Naive B cell (primary cell): ENCODE measurements around the gene C1orf159. TPM values are rescaled to one million over a fixed set of nuclear protein-coding genes. Genes with fewer than 3 reads are reported as not detected.

Experiments
- ATAC-seq, 2 donors: fragments of 150-1000 bp; cut with Tn5 transposase; 2 replicates each; pipeline ENCODE4 v1.10.0; 2021; ENCODE audit warnings: low read depth in 2 of 2, mild to moderate bottlenecking in 2 of 2, moderate library complexity in 2 of 2
- DNase-seq: peaks from one replicate; pipeline ENCODE4 v3.0.0; 2022
- H3K27ac Mint-ChIP-seq, 6 donors: one replicate each; pipeline ENCODE4 v1.8.0; 2020 to 2022; ENCODE audit warnings: mild to moderate bottlenecking in 6 of 6, mixed read lengths in 6 of 6, moderate library complexity in 5 of 6, inconsistent platforms in 2 of 6
- H3K27me3 Mint-ChIP-seq, 3 donors: one replicate each; pipeline ENCODE4 v1.8.0; 2021 to 2022; ENCODE audit warnings: mixed read lengths in 3 of 3, mild to moderate bottlenecking in 1 of 3
- H3K36me3 Mint-ChIP-seq, 2 donors: one replicate each; pipeline ENCODE4 v1.8.0; 2020 to 2022; ENCODE audit warnings: mixed read lengths in 2 of 2, inconsistent platforms in 1 of 2, mild to moderate bottlenecking in 1 of 2
- H3K4me1 Mint-ChIP-seq, 3 donors: one replicate each; pipeline ENCODE4 v1.8.0; 2020 to 2022; ENCODE audit warnings: mixed read lengths in 3 of 3, inconsistent platforms in 1 of 3, mild to moderate bottlenecking in 1 of 3, moderate library complexity in 1 of 3
- H3K4me3 Mint-ChIP-seq, 8 donors: one replicate each; pipeline ENCODE4 v1.8.0; 2020 to 2022; ENCODE audit warnings: mild to moderate bottlenecking in 8 of 8, mixed read lengths in 8 of 8, moderate library complexity in 8 of 8, inconsistent platforms in 2 of 8
- H3K9me3 Mint-ChIP-seq, 7 donors: one replicate each; pipeline ENCODE4 v1.8.0; 2020 to 2022; ENCODE audit warnings: mixed read lengths in 7 of 7, mild to moderate bottlenecking in 5 of 7, inconsistent platforms in 2 of 7, moderate library complexity in 1 of 7
- polyA plus RNA-seq, 6 donors: library from polyadenylated mRNA; unstranded; fragments of 300-500 nt; fragmentation: Illumina TruSeq; gene quantifications; one replicate each; pipeline ENCODE4 v1.2.3, GENCODE V29; 2021; ENCODE audit warnings: low read depth in 6 of 6

C1orf159 gene
- 1 to 10 TPM in 5 of 6 donors, not detected in 1; 2.0 to 6.3 (median 4.3) TPM for polyA plus RNA-seq

- peak; percentile 90 for ATAC-seq
- Mint-ChIP-seq H3K27me3 (peaks cover 7 to 9% (median 8%) of the 10 kb centered on the region in 3 donors), H3K36me3 (peaks cover 0 to 17% of the 10 kb centered on the region in 2 donors), H3K9me3 (peaks cover 1 to 6% (median 5%) of the 10 kb centered on the region in 7 donors), H3K4me1 (peaks cover 6 to 14% (median 14%) of the 10 kb centered on the region in 3 donors), H3K27ac (peak within 1 kb of the TSS in 5 of 6 donors; percentile 59 to 92 (median 81)), H3K4me3 (peak within 1 kb of the TSS; percentile 84 to 93 (median 90))
- DNase-seq: peak; percentile 99
Observed at GRCh38 chr1:1115786-1116700, at the start of gene C1orf159. Gene C1orf159, minus strand, starts transcription at chr1:1116089. Its CDS starts 24,546 bp downstream, at chr1:1091543.

- Mint-ChIP-seq H3K27me3 (peaks cover 0 to 13% (median 0%) of the 10 kb centered on the region in 3 donors), H3K27ac (peak overlapping the region in 3 of 6 donors; percentile 72 to 84 (median 79)), H3K4me3 (no peak overlapping the region), H3K9me3 (no peaks in the 10 kb centered on the region), H3K4me1 (peaks cover 5 to 13% (median 7%) of the 10 kb centered on the region in 3 donors), H3K36me3 (no peaks in the 10 kb centered on the region)
- DNase-seq: no peak
- ATAC-seq: no peak
Observed at GRCh38 chr1:1165485-1165884, 49.6 kb upstream of the C1orf159 start.

- DNase-seq (no peak), ATAC-seq (no peak)
- Mint-ChIP-seq H3K27me3 (peaks cover 0 to 13% (median 0%) of the 10 kb centered on the region in 3 donors), H3K4me3 (no peak overlapping the region), H3K36me3 (no peaks in the 10 kb centered on the region), H3K27ac (peak overlapping the region in 1 of 6 donors; percentile 77), H3K9me3 (no peaks in the 10 kb centered on the region), H3K4me1 (peaks cover 0 to 8% (median 3%) of the 10 kb centered on the region in 3 donors)
Observed at GRCh38 chr1:1164701-1165451, 49.0 kb upstream of the C1orf159 start.

- Mint-ChIP-seq H3K9me3 (no peaks in the 10 kb centered on the region), H3K27ac (no peak overlapping the region), H3K4me1 (peaks cover 0 to 5% (median 0%) of the 10 kb centered on the region in 3 donors), H3K27me3 (peaks cover 0 to 13% (median 0%) of the 10 kb centered on the region in 3 donors), H3K36me3 (no peaks in the 10 kb centered on the region), H3K4me3 (no peak overlapping the region)
- ATAC-seq (no peak), DNase-seq (no peak)
Observed at GRCh38 chr1:1164361-1164700, 48.4 kb upstream of the C1orf159 start.

GRCh38 chr1:1163538-1164070 is 47.7 kb upstream of the C1orf159 start:
- Mint-ChIP-seq H3K27me3 (peaks cover 0 to 13% (median 0%) of the 10 kb centered on the region in 3 donors), H3K4me1 (peaks cover 0 to 5% (median 0%) of the 10 kb centered on the region in 3 donors), H3K9me3 (no peaks in the 10 kb centered on the region), H3K4me3 (no peak overlapping the region), H3K27ac (peak overlapping the region in 1 of 6 donors; percentile 75), H3K36me3 (no peaks in the 10 kb centered on the region)
- ATAC-seq: no peak
- DNase-seq: no peak

GRCh38 chr1:1162597-1163537 is 47.0 kb upstream of the C1orf159 start:
- peaks cover 0 to 5% (median 0%) of the 10 kb centered on the region in 3 donors for H3K4me1 Mint-ChIP-seq
- H3K36me3 Mint-ChIP-seq: no peaks in the 10 kb centered on the region
- ATAC-seq: no peak
- no peak for DNase-seq
- peaks cover 0 to 13% (median 0%) of the 10 kb centered on the region in 3 donors for H3K27me3 Mint-ChIP-seq
- no peak overlapping the region for H3K4me3 Mint-ChIP-seq
- no peak overlapping the region for H3K27ac Mint-ChIP-seq
- no peaks in the 10 kb centered on the region for H3K9me3 Mint-ChIP-seq

GRCh38 chr1:1161683-1162079 is 45.8 kb upstream of the C1orf159 start:
- DNase-seq (no peak), ATAC-seq (no peak)
- Mint-ChIP-seq H3K27ac (no peak overlapping the region), H3K4me3 (no peak overlapping the region), H3K36me3 (no peaks in the 10 kb centered on the region), H3K4me1 (peaks cover 2 to 5% (median 4%) of the 10 kb centered on the region in 3 donors), H3K9me3 (no peaks in the 10 kb centered on the region), H3K27me3 (peaks cover 0 to 13% (median 0%) of the 10 kb centered on the region in 3 donors)

- Mint-ChIP-seq H3K4me1 (peaks cover 2 to 10% (median 4%) of the 10 kb centered on the region in 3 donors), H3K27ac (peak overlapping the region in 2 of 6 donors; percentile 57 to 89), H3K36me3 (no peaks in the 10 kb centered on the region), H3K4me3 (no peak overlapping the region), H3K9me3 (no peaks in the 10 kb centered on the region), H3K27me3 (peaks cover 0 to 13% (median 0%) of the 10 kb centered on the region in 3 donors)
- DNase-seq (no peak), ATAC-seq (no peak)
Observed at GRCh38 chr1:1161078-1161682, 45.3 kb upstream of the C1orf159 start.

GRCh38 chr1:1160281-1160930 is 44.5 kb upstream of the C1orf159 start:
- Mint-ChIP-seq H3K4me3 (peak overlapping the region in 2 of 8 donors; percentile 30 to 65), H3K27ac (peak overlapping the region in 3 of 6 donors; percentile 26 to 89 (median 57))

GRCh38 chr1:1157914-1158710 is 42.2 kb upstream of the C1orf159 start:
- H3K36me3 Mint-ChIP-seq: peaks cover 0 to 7% of the 10 kb centered on the region in 2 donors
- peak overlapping the region in 7 of 8 donors; percentile 60 to 90 (median 77) for H3K4me3 Mint-ChIP-seq
- peak overlapping the region; percentile 33 to 94 (median 80) for H3K27ac Mint-ChIP-seq
- H3K27me3 Mint-ChIP-seq: no peaks in the 10 kb centered on the region
- DNase-seq (peak; percentile 58), ATAC-seq (peak; percentile 72)
- peaks cover 3 to 14% (median 12%) of the 10 kb centered on the region in 3 donors for H3K4me1 Mint-ChIP-seq
- peaks cover 0 to 8% (median 6%) of the 10 kb centered on the region in 7 donors for H3K9me3 Mint-ChIP-seq

More at GRCh38 chr1:1160281-1160930, 44.5 kb upstream of the C1orf159 start:
- DNase-seq (no peak), ATAC-seq (no peak)
- H3K9me3 Mint-ChIP-seq: peaks cover 0 to 5% (median 0%) of the 10 kb centered on the region in 7 donors
- H3K4me1 Mint-ChIP-seq: peaks cover 2 to 7% (median 4%) of the 10 kb centered on the region in 3 donors
- H3K36me3 Mint-ChIP-seq: no peaks in the 10 kb centered on the region
- peaks cover 0 to 13% (median 0%) of the 10 kb centered on the region in 3 donors for H3K27me3 Mint-ChIP-seq

- ATAC-seq (peak; percentile 57 to 59), DNase-seq (peak; percentile 48)
- Mint-ChIP-seq H3K4me3 (peak overlapping the region; percentile 77 to 93 (median 82)), H3K27me3 (no peaks in the 10 kb centered on the region), H3K9me3 (peaks cover 0 to 14% (median 10%) of the 10 kb centered on the region in 7 donors), H3K27ac (peak overlapping the region; percentile 44 to 94 (median 86)), H3K4me1 (peaks cover 8 to 20% (median 18%) of the 10 kb centered on the region in 3 donors), H3K36me3 (peaks cover 0 to 13% of the 10 kb centered on the region in 2 donors)
Observed at GRCh38 chr1:1157426-1157913, 41.6 kb upstream of the C1orf159 start.
